ENCODE data around the gene ZBTB7B.

The ZBTB7B gene

DNA sequence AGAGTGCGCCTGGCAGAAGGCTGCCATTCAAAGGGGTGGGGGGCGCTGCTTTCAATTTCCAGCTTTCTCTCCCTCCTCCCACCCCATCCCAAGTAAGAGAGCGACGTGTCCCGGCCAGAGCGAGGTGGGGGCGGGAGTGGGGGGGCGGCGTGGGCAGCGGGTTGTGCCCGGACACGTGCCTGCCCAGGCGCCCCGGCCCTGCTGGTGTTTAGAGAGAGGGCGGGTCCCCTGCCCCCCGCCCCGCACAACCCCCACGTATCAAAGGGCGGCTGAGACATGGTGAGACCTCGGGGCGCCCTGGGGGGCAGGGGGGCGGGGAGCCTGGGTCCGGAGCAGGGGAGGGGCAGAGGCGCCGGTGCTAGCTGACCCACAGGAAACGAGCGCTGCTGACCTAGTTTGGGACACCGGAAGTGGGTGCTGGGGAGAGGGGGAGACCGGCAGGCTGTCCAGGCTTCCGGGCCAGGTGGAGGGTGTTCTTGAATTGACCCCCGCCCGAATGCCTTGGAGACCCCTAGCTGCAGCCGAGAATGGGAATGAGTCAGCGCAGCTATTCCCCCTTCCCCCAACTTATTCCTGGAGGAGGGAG is 1.3 kb downstream of the ZBTB7B start:
- no peak for DNase-seq (ENCODE audit: low read depth)

GRCh38 chr1:155004352-155005075 is 1.9 kb downstream of the ZBTB7B start:
- no peak for DNase-seq (ENCODE audit: low read depth)

DNA sequence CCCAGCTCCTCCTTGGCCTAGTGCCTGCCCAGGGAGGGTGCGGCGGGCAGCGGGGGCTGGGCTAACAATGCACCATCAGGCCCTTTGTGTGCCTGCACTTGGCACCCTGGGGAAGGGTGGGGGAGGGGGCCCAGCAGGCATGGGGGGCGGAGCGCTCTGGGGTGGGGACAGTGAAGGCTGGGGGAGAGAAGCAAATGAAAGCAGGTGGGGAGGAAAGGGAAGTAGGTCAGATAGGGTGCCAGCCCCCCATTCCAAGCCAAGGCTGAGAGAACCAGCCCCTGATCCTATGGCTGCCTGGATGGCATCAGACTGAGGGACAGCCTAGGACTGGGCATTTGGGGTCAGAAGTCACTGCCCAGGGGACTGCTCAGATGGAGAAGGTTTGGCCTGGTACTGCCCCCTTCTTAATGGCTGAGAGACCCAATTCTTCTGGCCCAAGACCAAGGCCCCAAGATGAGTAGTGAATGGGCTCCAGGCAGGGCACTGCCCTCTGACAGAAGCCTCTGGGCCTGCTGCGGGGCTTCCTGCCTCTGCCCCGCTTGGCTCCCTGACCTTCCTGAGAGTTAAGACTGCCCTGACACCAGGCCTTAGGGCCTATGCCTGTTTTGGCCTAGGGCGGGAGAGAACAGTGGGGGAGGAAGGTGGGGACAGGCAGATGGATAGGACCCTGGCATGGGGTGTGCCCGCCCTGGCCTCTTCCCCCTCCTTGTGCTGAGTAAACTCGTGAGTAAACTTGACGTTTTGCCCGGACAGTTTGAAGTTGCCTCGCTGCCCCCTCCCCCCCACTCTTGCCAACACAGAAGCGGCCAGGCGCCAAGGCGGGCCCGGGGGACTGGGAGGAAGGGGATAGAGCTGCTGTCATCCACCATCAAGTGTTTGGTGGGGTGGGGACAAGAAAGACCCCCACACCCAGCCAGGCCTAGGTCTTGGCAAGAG is 2.7 kb downstream of the ZBTB7B start:
- no peak for DNase-seq (ENCODE audit: low read depth)

DNA sequence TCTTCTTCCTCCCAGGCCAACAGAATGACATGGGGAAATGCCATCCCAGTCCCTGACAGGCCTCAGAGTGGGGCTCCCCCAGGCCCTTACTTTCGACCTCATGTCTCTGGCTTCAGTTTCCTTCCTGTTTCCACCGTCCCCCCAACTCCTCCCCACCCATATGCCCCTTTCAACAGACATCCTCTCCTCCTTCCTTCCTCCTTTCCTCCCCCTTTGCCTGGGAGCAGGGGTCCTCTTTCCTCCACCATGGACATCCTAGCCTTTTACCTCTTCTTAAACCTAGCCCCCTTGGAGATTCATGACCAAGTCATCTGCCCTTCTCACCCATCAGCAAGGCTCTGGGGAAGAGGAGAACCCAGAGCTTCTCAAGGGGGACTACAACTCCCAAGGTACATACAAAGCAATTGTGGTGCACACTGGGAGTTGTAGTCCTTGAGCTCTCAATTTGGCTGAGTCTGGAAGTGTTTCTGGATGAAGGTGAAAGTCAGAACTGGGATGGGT is 4.0 kb downstream of the ZBTB7B start:
- no peak for DNase-seq (ENCODE audit: low read depth)

- DNase-seq (ENCODE audit: low read depth): no peak
These were observed 4.7 kb downstream of the ZBTB7B start for GRCh38 chr1:155007251-155007828.

DNA sequence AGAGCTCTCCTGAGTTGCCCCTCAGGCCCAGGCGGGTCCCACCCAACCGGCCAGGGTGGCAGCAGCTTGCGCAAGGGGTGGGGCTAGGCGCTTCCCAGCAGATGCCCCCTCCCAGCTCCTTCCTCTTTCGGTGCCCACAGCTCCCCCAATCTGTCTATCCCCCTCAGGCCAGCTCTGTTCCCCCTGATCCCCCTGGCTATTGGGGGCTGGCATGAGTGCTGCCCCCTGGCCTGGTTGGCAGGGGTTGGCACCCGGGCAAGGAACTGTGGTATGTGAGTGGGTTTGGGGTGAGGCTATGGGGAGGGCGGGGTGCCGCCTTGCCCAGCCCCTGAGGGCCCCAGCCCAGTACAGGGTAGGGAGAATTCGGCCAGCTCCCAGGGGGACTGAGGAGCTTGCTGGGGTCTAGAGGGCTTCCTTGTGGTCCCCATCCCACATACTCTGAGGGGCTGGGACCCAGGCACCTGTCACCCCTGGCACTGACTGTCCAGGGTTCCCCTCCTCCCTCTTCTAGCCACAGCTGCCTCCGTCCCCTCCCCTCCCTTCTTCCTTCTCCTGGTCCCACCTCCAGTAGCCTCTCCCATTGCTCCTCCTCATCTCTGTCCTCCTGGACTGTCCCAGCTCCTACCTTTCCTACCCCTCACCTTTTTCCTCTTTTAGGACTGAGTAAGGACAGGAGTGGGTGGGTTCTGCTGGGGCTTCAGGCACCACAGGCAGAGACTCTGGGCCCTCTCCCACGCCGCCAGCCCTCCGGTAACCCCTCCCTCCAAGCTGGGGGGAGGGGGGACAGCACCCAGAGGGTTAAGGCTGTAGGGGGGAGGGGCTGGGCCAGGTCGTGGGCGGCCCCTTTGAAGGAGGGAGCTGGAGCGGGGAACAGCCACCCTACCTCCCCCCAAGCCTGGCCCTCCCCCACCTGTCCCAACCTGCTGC is 5.7 kb downstream of the ZBTB7B start:
- DNase-seq (ENCODE audit: low read depth): no peak

GRCh38 chr1:155009221-155009711 is 6.7 kb downstream of the ZBTB7B start:
- DNase-seq (ENCODE audit: low read depth): no peak

GRCh38 chr1:155009742-155010141 is 7.1 kb downstream of the ZBTB7B start:
- DNase-seq (ENCODE audit: low read depth): no peak

DNA sequence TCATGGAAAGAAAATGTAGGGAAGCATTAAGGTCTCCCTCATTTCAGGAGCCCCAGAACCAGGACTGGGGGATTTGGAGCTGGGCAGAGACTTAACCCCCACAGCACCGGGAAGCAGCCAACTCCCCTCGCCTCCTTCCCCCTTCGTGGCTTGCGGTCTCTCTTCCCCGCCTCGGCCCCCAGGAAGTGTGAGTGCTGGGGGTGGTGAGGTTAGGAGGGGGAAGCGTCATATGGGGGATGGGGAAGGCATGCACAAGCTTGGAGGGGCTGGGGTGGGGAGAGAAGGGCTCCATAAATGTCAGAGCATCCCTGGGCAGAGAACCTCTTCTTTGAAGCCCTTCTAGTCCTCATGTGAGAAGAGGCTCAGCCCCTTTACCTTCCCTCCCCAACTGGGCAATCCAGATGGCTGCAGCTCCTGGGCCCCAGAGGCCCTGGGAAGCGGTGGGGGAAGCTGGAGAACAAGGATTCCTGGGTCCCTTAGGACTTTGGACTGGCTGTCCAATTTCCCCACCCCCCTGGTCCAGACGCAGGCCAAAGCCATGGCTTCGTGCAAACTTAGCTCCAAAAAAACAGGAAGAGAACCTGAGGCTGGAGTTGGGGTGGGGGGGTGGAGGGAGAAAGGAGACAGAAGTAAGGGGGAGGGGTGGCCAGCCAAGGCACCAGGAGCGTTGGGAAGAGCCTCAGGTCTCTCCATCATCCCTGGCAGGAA is 7.8 kb downstream of the ZBTB7B start:
- no peak for DNase-seq (ENCODE audit: low read depth)

DNA sequence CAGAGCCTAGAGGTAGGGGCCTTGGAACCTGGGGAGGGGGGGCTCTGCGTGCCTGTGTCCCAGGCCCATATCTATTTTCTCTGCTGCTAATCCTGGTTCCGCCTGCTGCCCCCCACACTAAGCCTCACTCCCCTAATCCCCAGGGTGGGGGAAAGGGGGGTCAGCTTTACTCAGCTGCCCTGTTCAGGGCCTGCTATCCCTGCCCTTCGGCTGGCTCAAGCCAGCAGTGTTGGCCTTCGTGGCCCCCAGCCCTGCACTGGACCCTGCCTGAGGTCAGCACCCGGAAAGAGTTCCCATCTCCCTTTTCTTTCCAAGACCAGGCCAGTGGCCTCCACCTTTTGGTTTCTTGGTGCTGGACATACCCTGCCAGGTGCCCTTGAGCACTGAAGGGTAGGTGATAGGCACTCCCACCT is 8.4 kb downstream of the ZBTB7B start:
- no peak for DNase-seq (ENCODE audit: low read depth)

- DNase-seq (ENCODE audit: low read depth): no peak
These were observed 8.9 kb downstream of the ZBTB7B start for GRCh38 chr1:155011437-155012025.

GRCh38 chr1:155012026-155012546 is 9.5 kb downstream of the ZBTB7B start:
- no peak for DNase-seq (ENCODE audit: low read depth)

- no peak for DNase-seq (ENCODE audit: low read depth)
These were observed 10.4 kb downstream of the ZBTB7B start for GRCh38 chr1:155012776-155013602.

DNA sequence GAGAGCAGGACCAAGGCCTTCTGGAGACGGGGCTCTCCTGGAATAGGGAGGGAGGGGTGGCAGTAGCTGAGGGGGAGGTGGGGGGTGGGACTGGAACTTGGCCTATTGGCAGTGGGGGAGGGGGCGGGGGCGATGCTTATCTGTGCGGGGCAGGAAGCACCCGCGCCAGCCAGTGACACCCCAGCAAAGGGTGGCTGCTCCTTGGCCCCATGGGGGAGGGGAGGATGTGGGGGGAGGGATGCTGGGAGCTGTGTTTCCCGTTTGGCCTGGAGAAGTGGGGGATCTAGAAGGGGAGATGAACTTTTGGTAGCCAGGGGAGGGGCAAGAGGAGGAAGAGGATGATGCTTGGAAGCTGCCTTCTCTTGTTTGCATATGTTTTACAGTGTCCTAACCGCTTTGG is 11.0 kb downstream of the ZBTB7B start:
- DNase-seq (ENCODE audit: low read depth): no peak

GRCh38 chr1:155014709-155015508 is 12.3 kb downstream of the ZBTB7B start:
- no peak for DNase-seq (ENCODE audit: low read depth)

DNA sequence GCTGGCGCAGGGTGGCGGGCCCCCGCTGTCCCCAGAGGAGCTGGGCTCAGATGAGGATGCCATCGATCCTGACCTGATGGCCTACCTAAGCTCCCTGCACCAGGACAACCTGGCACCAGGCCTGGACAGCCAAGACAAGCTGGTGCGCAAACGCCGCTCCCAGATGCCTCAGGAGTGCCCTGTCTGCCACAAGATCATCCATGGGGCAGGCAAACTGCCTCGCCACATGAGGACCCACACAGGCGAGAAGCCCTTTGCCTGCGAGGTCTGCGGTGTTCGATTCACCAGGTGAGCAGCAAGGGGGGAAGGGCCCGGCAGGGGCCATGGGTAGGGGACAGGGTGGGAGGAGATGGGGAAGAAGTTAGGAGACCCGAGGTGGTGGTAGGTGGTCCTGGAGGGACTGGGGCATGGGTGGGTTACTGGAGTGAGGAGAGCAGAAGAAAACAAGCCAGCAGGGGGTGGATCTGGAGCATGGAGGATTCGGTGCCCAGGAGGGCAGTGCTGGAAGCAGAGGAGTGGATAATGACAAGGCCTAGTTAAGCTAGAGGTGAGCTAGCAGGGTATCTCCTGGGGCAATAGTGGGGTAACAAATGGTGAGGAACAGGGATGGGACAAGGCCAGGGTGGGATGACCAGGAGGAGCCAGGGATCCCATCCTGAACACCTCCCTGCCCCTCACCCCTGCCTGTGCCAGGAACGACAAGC is 13.1 kb downstream of the ZBTB7B start:
- DNase-seq (ENCODE audit: low read depth): no peak

- DNase-seq (ENCODE audit: low read depth): no peak
These were observed 13.7 kb downstream of the ZBTB7B start for GRCh38 chr1:155016231-155016831.
